PFSK-1 (cell line): ENCODE measurements around the gene DLGAP4.

Source experiments
- SIN3A ChIP-seq: IDR thresholded peaks from 2 replicates; pipeline ENCODE4 v1.6.1; 2012; ENCODE audit warnings: mild to moderate bottlenecking, low read length, moderate library complexity, borderline replicate concordance; ENCODE audit not compliant: insufficient read depth
- TAF1 ChIP-seq: IDR thresholded peaks from 2 replicates; pipeline ENCODE4 v1.6.1; 2012; ENCODE audit warnings: low read length, control low read depth, borderline replicate concordance; ENCODE audit not compliant: insufficient read depth

DNA sequence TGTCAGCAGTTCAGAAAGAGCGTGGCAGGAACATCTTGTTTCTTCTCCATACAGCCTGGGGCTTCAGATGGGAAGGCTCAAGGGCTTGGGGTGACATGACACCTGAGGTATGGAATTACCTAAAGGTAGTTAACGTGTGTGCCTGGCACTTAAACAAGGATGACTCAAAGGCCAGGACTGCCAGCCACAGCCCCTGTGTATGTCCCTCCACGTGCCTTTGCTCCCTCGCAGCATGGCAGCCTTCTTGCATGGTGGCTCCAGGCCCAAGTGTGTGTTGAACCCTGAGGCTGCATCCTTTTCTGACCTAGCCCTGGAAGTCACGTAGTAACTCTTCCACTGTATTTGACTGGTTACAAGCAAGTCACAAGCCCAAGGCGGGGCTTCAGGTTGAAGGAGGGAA is 201.6 kb downstream of the DLGAP4 start:
- TF ChIP-seq SIN3A (no peak), TAF1 (no peak)
